VCaP (cell line): Measurements from ENCODE around the gene PRPS2.

Experiments used
- H3K27ac ChIP-seq: fragments of 450-650 bp; 2 replicates; pipeline ENCODE4 v1.5.1; 2017
- CTCF ChIP-seq: fragments of 450-650 bp; conservative IDR thresholded peaks from 2 replicates; pipeline ENCODE4 v1.5.1; 2017; ENCODE audit warnings: mild to moderate bottlenecking, moderate library complexity

PRPS2 gene

DNA sequence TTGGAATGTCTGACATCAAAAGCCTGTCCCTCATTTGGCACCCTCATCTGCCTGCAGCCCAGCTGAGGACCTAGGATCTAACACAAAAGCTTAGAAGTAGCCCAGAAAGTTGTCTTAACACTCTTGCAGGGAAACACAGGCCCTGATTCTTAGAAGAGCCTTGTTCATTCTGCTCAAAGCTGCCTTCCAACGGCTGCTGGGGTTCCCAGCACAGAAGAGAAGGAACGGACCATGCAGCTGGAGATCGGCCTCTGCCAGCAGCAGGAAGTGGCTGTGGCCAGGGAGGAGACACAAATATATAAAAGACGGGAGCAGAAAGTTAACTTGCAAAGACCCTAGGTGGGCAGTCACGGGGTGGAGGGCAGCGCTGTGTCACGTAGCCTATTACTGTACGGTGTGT lies 20.4 kb downstream of the PRPS2 start:
- H3K27ac ChIP-seq = no peak overlapping the region
- TF ChIP-seq CTCF = no peak

DNA sequence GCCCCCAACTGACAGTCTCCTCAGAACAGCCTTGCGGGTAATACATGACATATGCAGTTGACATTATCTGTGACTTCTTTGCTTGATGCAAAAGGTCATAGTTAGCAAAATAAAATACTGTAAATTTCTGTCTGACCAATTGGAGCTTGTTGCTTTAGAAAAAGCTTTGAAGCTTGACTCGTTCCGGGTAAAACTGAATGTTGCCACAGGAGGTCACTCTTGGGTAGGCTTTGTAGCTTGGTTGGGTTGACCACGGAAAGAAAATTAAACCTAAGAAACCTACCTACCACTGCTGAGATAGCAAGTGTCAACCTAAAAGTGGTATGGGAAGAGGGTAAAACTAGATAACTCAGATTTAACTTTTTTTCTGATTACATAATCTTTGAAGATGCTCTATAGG lies 23.2 kb downstream of the PRPS2 start:
- peak; percentile 69 for TF ChIP-seq CTCF
- H3K27ac ChIP-seq = no peak overlapping the region

GRCh38 chrX:12817528-12817927 lies 26.3 kb downstream of the PRPS2 start:
- no peak for TF ChIP-seq CTCF

GRCh38 chrX:12819222-12819621 lies 28.0 kb downstream of the PRPS2 start:
- TF ChIP-seq CTCF = no peak

More at GRCh38 chrX:12817528-12817927, 26.3 kb downstream of the PRPS2 start:
- no peak overlapping the region for H3K27ac ChIP-seq

DNA sequence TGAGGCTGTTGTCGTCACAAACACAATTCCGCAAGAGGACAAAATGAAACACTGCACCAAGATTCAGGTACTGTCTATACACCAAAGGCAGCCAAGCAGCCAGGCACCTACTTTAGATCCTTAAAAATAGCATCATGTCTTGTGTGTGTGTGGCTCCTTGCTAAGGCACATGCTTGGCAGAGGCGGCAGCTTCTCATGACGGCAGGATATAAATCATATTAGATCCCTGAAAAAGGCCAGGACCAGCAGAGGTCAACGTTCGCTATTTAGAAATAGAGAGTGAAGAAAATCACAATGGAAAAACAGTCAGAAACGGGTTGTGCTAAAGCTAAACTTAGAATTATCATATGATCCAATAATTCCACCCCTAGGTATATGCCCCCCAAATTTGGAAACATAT lies 29.5 kb downstream of the PRPS2 start:
- no peak for TF ChIP-seq CTCF
- no peak overlapping the region for H3K27ac ChIP-seq

More at GRCh38 chrX:12819222-12819621, 28.0 kb downstream of the PRPS2 start:
- no peak overlapping the region for H3K27ac ChIP-seq

DNA sequence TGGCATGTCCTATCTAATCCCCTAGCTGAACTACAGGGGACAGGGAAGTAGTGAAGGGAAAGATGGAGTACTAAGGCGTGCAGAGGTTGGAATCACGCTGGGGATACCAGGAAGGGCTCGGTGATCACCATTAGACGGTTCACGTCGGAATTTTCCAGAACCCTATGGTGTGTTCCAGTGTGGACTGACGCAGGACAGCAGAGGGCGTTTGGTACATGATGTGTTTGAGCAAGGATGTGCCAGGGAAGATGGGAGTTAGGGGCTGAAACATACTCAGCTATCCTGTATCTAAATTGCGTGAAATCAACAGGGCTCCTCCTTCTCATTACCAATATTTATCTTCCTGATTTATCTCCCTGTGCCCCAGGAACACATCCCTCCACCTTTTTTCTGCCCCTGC lies 33.7 kb downstream of the PRPS2 start:
- no peak for TF ChIP-seq CTCF
- H3K27ac ChIP-seq = no peak overlapping the region

- no peak overlapping the region for H3K27ac ChIP-seq
- TF ChIP-seq CTCF = no peak
Measured at GRCh38 chrX:12825801-12826200, 34.6 kb downstream of the PRPS2 start.
